ENCODE data around the gene TMPRSS9. TPM values are rescaled to one million over a fixed set of nuclear protein-coding genes. Genes with fewer than 3 reads are reported as not detected.

TMPRSS9 gene
- polyA plus RNA-seq, 3 donors: 0.12 to 0.30 TPM; not detected in 1

GRCh38 chr19:2451138-2451537 is 91.1 kb downstream of the TMPRSS9 start:
- peaks cover 11 to 12% of the 10 kb centered on the region in 2 donors for H3K4me1 ChIP-seq (ENCODE audit: control insufficient read depth in 1 of 2, insufficient read depth in 2 of 2, low read length in 2 of 2)
- Mint-ChIP-seq H3K36me3 (peaks cover 10 to 41% of the 10 kb centered on the region in 2 donors), H3K4me3 (no peak overlapping the region), H3K27ac (no peak overlapping the region), H3K9me3 (no peaks in the 10 kb centered on the region), H3K4me1 (peaks cover 23% of the 10 kb centered on the region), H3K27me3 (ENCODE audit: low read depth in 3 of 3) (no peaks in the 10 kb centered on the region)
- no peaks in the 10 kb centered on the region for H4K20me1 ChIP-seq (ENCODE audit: insufficient read depth, low read length)
- no peak overlapping the region for H3K4me2 ChIP-seq (replicated peaks; ENCODE audit: extremely low read depth, low read length, poor library complexity, severe bottlenecking)
- no peak overlapping the region for H2AFZ ChIP-seq (ENCODE audit: insufficient read depth, low read depth, low read length, poor library complexity, severe bottlenecking)
- H3K79me2 ChIP-seq (ENCODE audit: insufficient read depth, low read length): peaks cover 95% of the 10 kb centered on the region
- no peaks in the 10 kb centered on the region for H3K9me3 ChIP-seq (replicated peaks in 1 of 2; ENCODE audit: control insufficient read depth in 1 of 2, insufficient read depth in 1 of 2, low read length in 2 of 2)
- 100% methylated on average over 5 of the region's 7 CpGs for WGBS (ENCODE audit: insufficient coverage)
- intact Hi-C loops (cut with micrococcal nuclease): no loop called here
- H3K9ac ChIP-seq (ENCODE audit: insufficient read depth, low read length, poor library complexity, severe bottlenecking): no peak overlapping the region
- H3K27me3 ChIP-seq (ENCODE audit: control insufficient read depth in 2 of 2, insufficient read depth in 2 of 2, low read length in 2 of 2): no peaks in the 10 kb centered on the region
- H3K4me3 ChIP-seq (replicated peaks in 1 of 3; ENCODE audit: low read depth in 2 of 3, low read length in 3 of 3): no peak overlapping the region
- no peak overlapping the region for H3K27ac ChIP-seq (ENCODE audit: low read depth in 1 of 2, low read length in 2 of 2)
- no peak for DNase-seq
- TF ChIP-seq CTCF (IDR thresholded peaks at IDR 0.05): no peak
- H3K36me3 ChIP-seq (replicated peaks in 1 of 2; ENCODE audit: control insufficient read depth in 1 of 2, insufficient read depth in 2 of 2, low read length in 2 of 2): peaks cover 3 to 7% of the 10 kb centered on the region in 2 donors

- Histone ChIP-seq H3K4me3 (replicated peaks in 1 of 3; ENCODE audit: low read depth in 2 of 3, low read length in 3 of 3) (no peak overlapping the region), H3K27me3 (ENCODE audit: control insufficient read depth in 2 of 2, insufficient read depth in 2 of 2, low read length in 2 of 2) (no peaks in the 10 kb centered on the region), H3K4me2 (replicated peaks; ENCODE audit: extremely low read depth, low read length, poor library complexity, severe bottlenecking) (no peak overlapping the region), H2AFZ (ENCODE audit: insufficient read depth, low read depth, low read length, poor library complexity, severe bottlenecking) (no peak overlapping the region), H3K36me3 (replicated peaks in 1 of 2; ENCODE audit: control insufficient read depth in 1 of 2, insufficient read depth in 2 of 2, low read length in 2 of 2) (peaks cover 3 to 7% of the 10 kb centered on the region in 2 donors), H3K79me2 (ENCODE audit: insufficient read depth, low read length) (peaks cover 95% of the 10 kb centered on the region), H3K9me3 (replicated peaks in 1 of 2; ENCODE audit: control insufficient read depth in 1 of 2, insufficient read depth in 1 of 2, low read length in 2 of 2) (no peaks in the 10 kb centered on the region), H4K20me1 (ENCODE audit: insufficient read depth, low read length) (no peaks in the 10 kb centered on the region), H3K27ac (ENCODE audit: low read depth in 1 of 2, low read length in 2 of 2) (no peak overlapping the region), H3K4me1 (ENCODE audit: control insufficient read depth in 1 of 2, insufficient read depth in 2 of 2, low read length in 2 of 2) (peaks cover 12 to 14% of the 10 kb centered on the region in 2 donors), H3K9ac (ENCODE audit: insufficient read depth, low read length, poor library complexity, severe bottlenecking) (no peak overlapping the region)
- DNase-seq: no peak
- peaks cover 18% of the 10 kb centered on the region for H3K4me1 Mint-ChIP-seq
- no peaks in the 10 kb centered on the region for H3K27me3 Mint-ChIP-seq (ENCODE audit: low read depth in 3 of 3)
- H3K27ac Mint-ChIP-seq: no peak overlapping the region
- H3K36me3 Mint-ChIP-seq: peaks cover 10 to 41% of the 10 kb centered on the region in 2 donors
- H3K4me3 Mint-ChIP-seq: no peak overlapping the region
- intact Hi-C loops (cut with micrococcal nuclease): no loop called here
- TF ChIP-seq CTCF (IDR thresholded peaks at IDR 0.05): no peak
- WGBS (ENCODE audit: insufficient coverage): 99% methylated on average over 12 of the region's 18 CpGs
- H3K9me3 Mint-ChIP-seq: no peaks in the 10 kb centered on the region
Observed at GRCh38 chr19:2451741-2452140, 91.7 kb downstream of the TMPRSS9 start.
